ENCODE measurements around the gene RADIL.

RADIL gene

DNA sequence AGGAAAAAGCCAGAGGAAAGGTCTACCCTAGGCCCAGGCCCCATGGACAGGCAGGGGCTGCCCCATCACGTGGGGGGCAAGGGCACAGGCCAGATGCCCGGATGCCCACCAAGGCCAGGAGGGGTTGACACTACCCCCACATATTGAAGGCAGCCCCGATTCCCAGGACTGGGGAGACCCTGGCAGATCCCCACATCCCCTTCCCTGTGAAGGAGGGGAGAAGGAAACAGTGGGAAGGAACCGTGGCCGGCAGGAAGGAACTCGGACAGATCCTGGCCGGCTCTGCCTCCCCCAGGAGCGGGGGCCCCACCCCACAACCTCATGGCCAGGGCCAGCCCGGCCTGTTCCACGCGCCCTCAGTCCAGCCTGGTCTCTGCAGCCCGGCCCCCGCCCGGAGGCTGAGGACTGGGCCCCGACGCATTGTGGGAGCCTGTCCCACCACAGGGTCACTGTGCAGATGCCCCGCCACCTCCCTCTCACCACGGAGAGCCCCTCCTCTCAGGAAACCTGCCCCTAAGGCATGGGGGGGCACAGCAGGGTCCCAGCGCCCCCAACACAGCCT is 63.0 kb downstream of the RADIL start:
- Histone ChIP-seq H3K27me3 (replicated peaks; ENCODE audit: control insufficient read depth, insufficient read depth, low read length, poor library complexity, severe bottlenecking) (no peaks in the 10 kb centered on the region), H3K4me3 (ENCODE audit: insufficient read depth, low read depth, low read length, poor library complexity, severe bottlenecking) (no peak overlapping the region), H3K27ac (ENCODE audit: insufficient read depth, low read length, poor library complexity, severe bottlenecking) (no peak overlapping the region), H3K4me1 (ENCODE audit: control insufficient read depth, insufficient read depth, low read length, poor library complexity, severe bottlenecking) (no peaks in the 10 kb centered on the region), H3K36me3 (ENCODE audit: control insufficient read depth, insufficient read depth, low read length) (no peaks in the 10 kb centered on the region), H3K9me3 (ENCODE audit: control insufficient read depth, low read length) (no peaks in the 10 kb centered on the region)
- DNase-seq: no peak

DNA sequence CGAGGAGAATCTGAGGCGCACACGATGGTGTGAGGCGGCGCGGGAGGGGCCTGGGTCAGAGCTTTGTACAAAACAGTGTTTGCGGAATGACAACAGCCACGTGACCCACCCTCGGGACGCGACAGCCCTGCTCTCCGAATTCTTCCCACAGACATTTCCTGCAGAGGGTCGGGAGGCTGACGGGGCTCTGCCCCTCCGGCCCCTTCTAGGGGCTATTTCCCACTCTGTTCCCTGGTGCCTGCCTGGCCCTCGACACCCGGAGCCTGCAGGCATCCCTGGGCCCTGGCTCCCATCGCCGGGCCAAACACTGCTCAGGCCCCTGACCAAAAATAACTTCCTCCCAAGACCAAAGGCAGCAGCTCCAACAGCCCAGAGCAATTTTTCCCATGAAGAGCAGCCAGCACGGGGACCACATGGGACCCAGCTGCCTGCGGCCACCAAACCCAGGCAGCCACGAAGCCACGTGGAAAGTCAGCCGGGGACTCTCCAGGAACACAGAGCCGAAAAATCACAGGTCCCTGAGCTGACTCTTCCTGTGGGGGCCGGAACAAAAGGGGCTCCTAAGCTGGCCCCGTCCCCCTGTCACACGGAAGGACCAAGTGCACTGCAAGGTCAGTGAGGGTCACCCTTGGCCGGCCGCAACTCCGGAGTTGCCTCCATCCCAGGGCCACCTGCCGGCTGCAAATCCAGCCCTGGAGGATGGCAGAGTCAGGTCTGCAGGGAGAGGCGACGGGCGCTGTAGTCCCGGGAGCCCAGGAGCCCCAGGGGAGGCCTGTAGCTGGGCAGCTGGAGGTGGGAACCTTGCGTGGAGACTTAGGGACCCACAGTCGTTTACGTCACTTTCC is 63.7 kb downstream of the RADIL start:
- DNase-seq: no peak
- Histone ChIP-seq H3K36me3 (ENCODE audit: control insufficient read depth, insufficient read depth, low read length) (no peaks in the 10 kb centered on the region), H3K27me3 (replicated peaks; ENCODE audit: control insufficient read depth, insufficient read depth, low read length, poor library complexity, severe bottlenecking) (no peaks in the 10 kb centered on the region), H3K9me3 (ENCODE audit: control insufficient read depth, low read length) (no peaks in the 10 kb centered on the region), H3K4me3 (ENCODE audit: insufficient read depth, low read depth, low read length, poor library complexity, severe bottlenecking) (no peak overlapping the region), H3K4me1 (ENCODE audit: control insufficient read depth, insufficient read depth, low read length, poor library complexity, severe bottlenecking) (no peaks in the 10 kb centered on the region), H3K27ac (ENCODE audit: insufficient read depth, low read length, poor library complexity, severe bottlenecking) (no peak overlapping the region)

DNA sequence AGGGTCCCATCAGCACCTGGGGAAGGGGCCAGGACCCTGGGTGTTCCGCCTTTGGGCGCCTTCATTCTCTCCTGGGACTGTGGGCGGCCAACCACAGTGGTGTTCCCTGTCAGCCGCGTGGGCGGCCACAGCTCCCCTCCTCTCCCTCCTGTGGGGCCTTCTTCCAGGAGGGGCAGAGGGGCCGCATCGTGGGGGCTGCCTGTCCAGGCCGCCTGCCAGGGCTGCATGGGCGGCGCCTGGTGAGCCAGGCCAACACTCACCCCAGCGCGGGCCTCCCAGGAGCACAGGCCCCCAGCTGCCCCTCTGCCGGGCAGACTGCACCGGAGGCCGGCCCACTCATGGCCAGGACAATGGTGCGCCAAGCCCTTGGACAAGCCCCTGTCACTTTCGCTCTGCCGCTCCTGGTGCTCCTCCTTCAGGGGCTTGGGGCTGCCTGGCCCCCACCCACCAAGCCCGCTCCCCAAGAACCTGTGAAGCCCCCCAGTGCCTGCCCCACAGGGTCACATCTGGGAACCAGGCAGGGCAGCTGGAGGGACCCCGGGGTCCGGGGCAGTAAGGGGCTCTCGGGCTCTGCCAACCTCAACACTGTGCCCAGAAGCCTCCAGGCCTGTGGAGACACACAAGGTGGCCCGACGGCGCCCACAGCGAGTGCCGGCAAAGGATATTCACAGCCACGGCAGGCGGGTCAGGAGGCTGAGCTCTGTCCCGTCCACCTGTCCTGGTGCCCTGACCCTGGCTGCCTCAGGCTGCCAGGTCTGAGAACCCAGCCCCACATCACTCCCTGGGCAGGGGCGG is 65.3 kb downstream of the RADIL start:
- Histone ChIP-seq H3K36me3 (ENCODE audit: control insufficient read depth, insufficient read depth, low read length) (no peaks in the 10 kb centered on the region), H3K9me3 (ENCODE audit: control insufficient read depth, low read length) (no peaks in the 10 kb centered on the region), H3K27me3 (replicated peaks; ENCODE audit: control insufficient read depth, insufficient read depth, low read length, poor library complexity, severe bottlenecking) (no peaks in the 10 kb centered on the region), H3K27ac (ENCODE audit: insufficient read depth, low read length, poor library complexity, severe bottlenecking) (no peak overlapping the region), H3K4me3 (ENCODE audit: insufficient read depth, low read depth, low read length, poor library complexity, severe bottlenecking) (no peak overlapping the region), H3K4me1 (ENCODE audit: control insufficient read depth, insufficient read depth, low read length, poor library complexity, severe bottlenecking) (no peaks in the 10 kb centered on the region)
- DNase-seq: no peak

DNA sequence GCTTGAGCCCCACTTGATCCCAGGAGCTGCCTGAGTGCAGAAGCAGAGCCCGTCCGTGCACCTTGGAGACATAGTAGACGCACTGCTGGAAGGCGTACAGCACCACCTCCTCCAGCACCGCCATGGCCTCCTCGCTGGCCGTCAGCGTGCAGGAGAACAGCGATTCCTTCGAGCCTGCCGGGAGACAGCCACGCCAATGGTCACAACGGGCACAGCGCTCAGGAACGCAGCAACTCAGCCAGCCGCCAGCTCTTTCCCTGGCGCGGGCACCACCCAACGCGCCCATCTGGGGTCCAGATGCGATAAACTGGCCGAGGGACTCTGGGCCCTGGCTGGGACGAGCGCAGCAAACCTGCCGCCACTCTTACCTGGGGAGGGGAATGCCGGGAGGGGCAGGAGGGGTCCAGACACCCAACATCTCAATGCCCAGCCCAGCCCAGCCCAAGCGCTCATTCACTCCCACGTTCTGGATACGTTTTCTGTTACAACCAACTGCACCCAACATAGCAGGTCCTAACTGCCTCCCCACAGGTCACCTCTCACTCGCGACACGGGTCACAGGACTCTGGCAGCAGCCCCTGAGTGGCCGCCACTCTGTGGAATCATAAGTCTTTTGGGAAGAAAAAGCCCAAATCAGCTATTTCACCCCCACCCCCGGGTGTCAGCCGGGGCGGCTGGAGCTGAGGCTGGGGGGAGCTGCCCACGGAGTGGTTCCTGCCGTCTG is 66.2 kb downstream of the RADIL start:
- H3K27me3 ChIP-seq (replicated peaks; ENCODE audit: control insufficient read depth, insufficient read depth, low read length, poor library complexity, severe bottlenecking): no peaks in the 10 kb centered on the region
- H3K4me1 ChIP-seq (ENCODE audit: control insufficient read depth, insufficient read depth, low read length, poor library complexity, severe bottlenecking): no peaks in the 10 kb centered on the region
- DNase-seq: no peak
- H3K36me3 ChIP-seq (ENCODE audit: control insufficient read depth, insufficient read depth, low read length): no peaks in the 10 kb centered on the region
- no peak overlapping the region for H3K27ac ChIP-seq (ENCODE audit: insufficient read depth, low read length, poor library complexity, severe bottlenecking)
- no peak overlapping the region for H3K4me3 ChIP-seq (ENCODE audit: insufficient read depth, low read depth, low read length, poor library complexity, severe bottlenecking)
- no peaks in the 10 kb centered on the region for H3K9me3 ChIP-seq (ENCODE audit: control insufficient read depth, low read length)

DNA sequence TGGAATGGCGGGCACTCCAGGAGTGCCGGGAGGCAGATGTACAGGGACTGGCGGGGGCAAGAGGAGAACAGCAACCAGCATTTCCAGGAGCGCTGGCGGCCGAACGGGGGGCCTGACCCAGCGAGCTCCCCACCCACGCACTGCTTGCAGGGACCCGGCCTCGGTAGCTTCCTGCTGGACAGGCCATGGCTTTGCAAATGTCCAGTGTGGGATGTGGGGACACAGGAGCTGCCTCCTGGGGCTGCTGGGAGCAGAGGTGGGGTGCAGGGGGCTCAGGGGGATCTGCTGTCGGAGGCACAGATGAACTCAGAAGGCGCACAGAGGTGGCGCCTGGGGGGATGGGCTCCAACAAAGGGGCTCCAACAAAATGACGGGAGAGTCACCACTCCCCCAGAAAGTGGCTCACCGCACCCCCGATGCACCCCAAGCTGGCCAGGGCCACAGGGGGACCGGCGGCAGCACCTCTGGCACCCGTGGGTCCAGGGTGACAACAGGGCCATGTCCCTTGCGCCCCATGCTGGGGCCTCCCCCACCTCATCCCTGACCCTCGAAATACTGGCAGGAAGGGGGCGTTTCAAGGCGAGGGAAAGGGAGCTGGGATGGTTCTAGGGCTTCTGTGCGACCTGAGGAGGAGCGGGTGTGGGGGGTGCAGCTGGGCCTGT is 67.0 kb downstream of the RADIL start:
- no peak overlapping the region for H3K27ac ChIP-seq (ENCODE audit: insufficient read depth, low read length, poor library complexity, severe bottlenecking)
- no peaks in the 10 kb centered on the region for H3K4me1 ChIP-seq (ENCODE audit: control insufficient read depth, insufficient read depth, low read length, poor library complexity, severe bottlenecking)
- no peak for DNase-seq
- H3K4me3 ChIP-seq (ENCODE audit: insufficient read depth, low read depth, low read length, poor library complexity, severe bottlenecking): no peak overlapping the region
- no peaks in the 10 kb centered on the region for H3K27me3 ChIP-seq (replicated peaks; ENCODE audit: control insufficient read depth, insufficient read depth, low read length, poor library complexity, severe bottlenecking)
- H3K9me3 ChIP-seq (ENCODE audit: control insufficient read depth, low read length): no peaks in the 10 kb centered on the region
- no peaks in the 10 kb centered on the region for H3K36me3 ChIP-seq (ENCODE audit: control insufficient read depth, insufficient read depth, low read length)

DNA sequence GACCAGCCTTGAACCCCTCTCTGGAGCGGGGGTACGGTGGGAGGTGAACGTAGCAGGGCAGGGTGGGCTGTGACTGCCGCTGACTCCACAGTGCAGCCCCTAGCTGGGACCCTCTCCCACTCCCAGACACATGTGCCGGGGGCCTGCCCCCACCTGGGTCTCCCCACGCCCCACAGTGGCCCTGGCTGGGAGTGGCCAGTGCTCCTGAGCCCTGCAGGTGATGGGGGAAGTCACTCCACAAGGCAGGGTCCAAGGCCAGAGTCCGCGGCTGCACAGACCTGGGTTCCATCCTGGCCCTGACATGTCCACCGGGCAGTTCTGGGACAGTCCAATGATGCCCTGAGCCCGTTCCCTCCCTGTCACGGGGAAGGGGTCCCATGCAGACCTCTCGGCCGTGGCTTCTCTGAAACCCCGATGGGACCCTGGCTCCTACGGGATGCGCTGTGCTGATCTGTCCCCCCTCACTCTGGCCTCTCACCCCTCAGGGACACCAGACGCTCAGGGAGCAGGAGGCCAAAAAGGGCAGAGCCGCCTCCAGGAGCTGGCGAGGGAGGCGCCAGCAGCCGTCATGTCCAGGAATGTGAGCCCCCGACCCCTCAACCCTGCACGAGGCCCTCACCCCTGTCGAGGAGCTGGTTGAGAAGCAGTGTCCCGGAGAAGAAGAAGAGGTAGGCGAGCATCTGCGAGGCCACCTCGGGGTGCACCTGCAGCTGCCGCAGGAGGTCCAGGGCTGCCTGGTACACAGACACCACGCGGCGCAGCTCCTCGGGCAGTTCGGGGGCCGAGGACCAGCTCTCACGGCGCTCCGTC is 67.7 kb downstream of the RADIL start:
- no peaks in the 10 kb centered on the region for H3K36me3 ChIP-seq (ENCODE audit: control insufficient read depth, insufficient read depth, low read length)

DNA sequence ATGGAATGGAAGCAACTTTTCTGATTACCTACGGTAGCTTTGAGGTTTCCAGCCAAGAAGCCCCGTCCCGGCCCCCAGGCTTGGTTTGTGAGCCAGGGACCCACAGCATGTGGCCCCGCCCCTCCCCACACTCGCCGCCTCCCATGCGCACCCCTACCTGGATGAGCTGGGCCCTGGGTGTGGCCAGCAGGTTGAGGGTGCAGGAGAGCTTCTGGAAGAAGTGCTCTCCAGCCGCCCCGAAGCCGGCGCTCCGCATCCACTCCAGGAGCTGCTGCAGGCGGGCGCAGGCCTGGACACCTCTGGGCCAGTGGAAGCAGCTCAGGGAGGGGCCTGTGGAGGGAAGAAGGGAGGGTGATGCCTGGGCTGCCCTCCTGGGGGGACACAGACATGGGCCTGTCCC is 68.4 kb downstream of the RADIL start:
- H3K36me3 ChIP-seq (ENCODE audit: control insufficient read depth, insufficient read depth, low read length): no peaks in the 10 kb centered on the region
- no peaks in the 10 kb centered on the region for H3K4me1 ChIP-seq (ENCODE audit: control insufficient read depth, insufficient read depth, low read length, poor library complexity, severe bottlenecking)
- H3K27ac ChIP-seq (ENCODE audit: insufficient read depth, low read length, poor library complexity, severe bottlenecking): no peak overlapping the region
- DNase-seq: no peak
- H3K27me3 ChIP-seq (replicated peaks; ENCODE audit: control insufficient read depth, insufficient read depth, low read length, poor library complexity, severe bottlenecking): no peaks in the 10 kb centered on the region
- H3K4me3 ChIP-seq (ENCODE audit: insufficient read depth, low read depth, low read length, poor library complexity, severe bottlenecking): no peak overlapping the region
- H3K9me3 ChIP-seq (ENCODE audit: control insufficient read depth, low read length): no peaks in the 10 kb centered on the region

More for the DNA sequence above, 67.7 kb downstream of the RADIL start:
- Histone ChIP-seq H3K9me3 (ENCODE audit: control insufficient read depth, low read length) (no peaks in the 10 kb centered on the region), H3K4me1 (ENCODE audit: control insufficient read depth, insufficient read depth, low read length, poor library complexity, severe bottlenecking) (no peaks in the 10 kb centered on the region), H3K27ac (ENCODE audit: insufficient read depth, low read length, poor library complexity, severe bottlenecking) (no peak overlapping the region), H3K4me3 (ENCODE audit: insufficient read depth, low read depth, low read length, poor library complexity, severe bottlenecking) (no peak overlapping the region), H3K27me3 (replicated peaks; ENCODE audit: control insufficient read depth, insufficient read depth, low read length, poor library complexity, severe bottlenecking) (no peaks in the 10 kb centered on the region)
- DNase-seq: no peak

DNA sequence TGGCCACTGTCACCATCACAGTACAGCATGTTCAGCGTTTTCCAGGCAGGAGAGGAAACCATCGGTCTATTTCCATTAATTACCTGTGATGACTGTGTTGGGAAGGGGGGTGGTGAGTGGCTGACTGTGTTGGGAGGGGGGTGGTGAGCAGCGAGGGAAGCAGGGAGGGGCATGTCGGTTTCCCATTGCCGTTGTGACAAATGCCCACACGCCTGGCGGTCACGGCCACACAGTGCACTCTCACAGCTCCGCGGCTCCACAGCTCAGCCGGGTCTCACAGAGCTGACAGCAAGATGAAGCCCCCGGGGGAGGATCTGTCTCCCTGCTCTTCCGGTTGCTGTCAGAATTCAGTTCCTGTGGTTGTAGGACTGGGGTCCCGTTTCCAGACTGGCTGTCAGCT is 69.1 kb downstream of the RADIL start:
- Histone ChIP-seq H3K27ac (ENCODE audit: insufficient read depth, low read length, poor library complexity, severe bottlenecking) (no peak overlapping the region), H3K4me3 (ENCODE audit: insufficient read depth, low read depth, low read length, poor library complexity, severe bottlenecking) (no peak overlapping the region), H3K9me3 (ENCODE audit: control insufficient read depth, low read length) (no peaks in the 10 kb centered on the region), H3K4me1 (ENCODE audit: control insufficient read depth, insufficient read depth, low read length, poor library complexity, severe bottlenecking) (peaks cover 2% of the 10 kb centered on the region), H3K36me3 (ENCODE audit: control insufficient read depth, insufficient read depth, low read length) (no peaks in the 10 kb centered on the region), H3K27me3 (replicated peaks; ENCODE audit: control insufficient read depth, insufficient read depth, low read length, poor library complexity, severe bottlenecking) (peaks cover 2% of the 10 kb centered on the region)
- no peak for DNase-seq

DNA sequence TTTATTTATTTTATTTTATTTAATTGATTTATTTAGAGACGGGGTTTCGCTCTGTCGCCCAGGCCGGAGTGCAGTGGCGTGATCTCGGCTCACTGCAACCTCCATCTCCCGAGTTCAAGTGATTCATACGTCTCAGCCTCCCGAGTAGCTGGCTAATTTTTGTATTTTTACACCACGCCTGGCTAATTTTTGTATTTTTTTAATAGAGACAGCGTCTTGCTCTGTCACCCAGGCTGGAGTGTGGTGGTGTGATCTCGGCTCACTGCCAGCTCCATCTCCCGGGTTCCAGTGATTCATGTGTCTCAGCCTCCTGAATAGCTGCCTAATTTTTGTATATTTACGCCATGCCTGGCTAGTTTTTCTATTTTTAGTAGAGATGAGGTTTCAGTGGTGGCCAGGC is 73.8 kb downstream of the RADIL start:
- no peaks in the 10 kb centered on the region for H3K36me3 ChIP-seq (ENCODE audit: control insufficient read depth, insufficient read depth, low read length)
- no peaks in the 10 kb centered on the region for H3K9me3 ChIP-seq (ENCODE audit: control insufficient read depth, low read length)
- H3K4me3 ChIP-seq (ENCODE audit: insufficient read depth, low read depth, low read length, poor library complexity, severe bottlenecking): no peak overlapping the region
- H3K27me3 ChIP-seq (replicated peaks; ENCODE audit: control insufficient read depth, insufficient read depth, low read length, poor library complexity, severe bottlenecking): peaks cover 12% of the 10 kb centered on the region
- DNase-seq: no peak
- H3K27ac ChIP-seq (ENCODE audit: insufficient read depth, low read length, poor library complexity, severe bottlenecking): no peak overlapping the region
- H3K4me1 ChIP-seq (ENCODE audit: control insufficient read depth, insufficient read depth, low read length, poor library complexity, severe bottlenecking): peaks cover 8% of the 10 kb centered on the region
